Measurements from ENCODE around the gene ARMC12. TPM values are rescaled to one million over a fixed set of nuclear protein-coding genes. Genes with fewer than 3 reads are reported as not detected.

Gene ARMC12
- total and polyA plus RNA-seq, 2 of the 13 experiments (the other 11 are each of a cell fraction or from before 2014, with no cell fraction given): 1.3 TPM; not detected in 1

DNA sequence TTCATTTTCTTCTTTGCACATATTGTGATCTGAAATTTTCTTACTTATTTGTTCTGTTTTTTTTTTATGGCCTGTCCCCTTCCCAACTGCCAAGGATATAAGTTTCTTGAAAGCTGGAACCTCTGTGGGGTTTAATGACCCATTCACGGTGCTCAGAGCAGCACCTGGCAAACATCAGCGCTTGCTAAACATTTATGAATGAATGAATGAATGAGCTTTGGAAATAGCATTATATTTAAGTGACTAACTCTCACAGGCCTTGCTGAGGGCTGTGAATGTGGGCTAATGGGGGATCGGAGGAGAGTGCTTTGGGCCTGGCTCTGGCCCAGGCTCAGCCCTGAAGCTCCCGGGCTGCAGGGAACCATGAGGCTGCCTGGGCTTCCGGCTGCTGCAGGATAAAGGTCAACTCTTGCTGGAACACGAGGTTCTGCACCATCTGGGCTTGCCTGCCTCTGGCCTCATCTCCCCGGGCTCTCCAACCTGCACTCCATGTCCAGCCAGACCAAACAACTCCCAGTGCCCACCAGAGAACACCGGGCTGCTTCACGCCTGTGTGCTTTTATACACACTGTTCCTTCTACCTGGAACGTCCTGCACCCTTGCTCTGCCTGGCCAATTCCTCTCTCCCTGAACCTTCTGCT lies 14.6 kb upstream of the ARMC12 start (continued):
- TF ChIP-seq, protein P1, sequence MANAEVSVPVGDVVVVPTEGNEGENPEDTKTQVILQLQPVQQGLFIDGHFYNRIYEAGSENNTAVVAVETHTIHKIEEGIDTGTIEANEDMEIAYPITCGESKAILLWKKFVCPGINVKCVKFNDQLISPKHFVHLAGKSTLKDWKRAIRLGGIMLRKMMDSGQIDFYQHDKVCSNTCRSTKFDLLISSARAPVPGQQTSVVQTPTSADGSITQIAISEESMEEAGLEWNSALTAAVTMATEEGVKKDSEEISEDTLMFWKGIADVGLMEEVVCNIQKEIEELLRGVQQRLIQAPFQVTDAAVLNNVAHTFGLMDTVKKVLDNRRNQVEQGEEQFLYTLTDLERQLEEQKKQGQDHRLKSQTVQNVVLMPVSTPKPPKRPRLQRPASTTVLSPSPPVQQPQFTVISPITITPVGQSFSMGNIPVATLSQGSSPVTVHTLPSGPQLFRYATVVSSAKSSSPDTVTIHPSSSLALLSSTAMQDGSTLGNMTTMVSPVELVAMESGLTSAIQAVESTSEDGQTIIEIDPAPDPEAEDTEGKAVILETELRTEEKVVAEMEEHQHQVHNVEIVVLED (CRISPR knock-in tag; IDR thresholded peaks at IDR 0.05; ENCODE audit: borderline replicate concordance): no peak
- TF ChIP-seq FIP1L1 (IDR thresholded peaks at IDR 0.05; ENCODE audit: borderline replicate concordance, insufficient read depth, low read depth, low read length) (no peak), ZNF354B (CRISPR knock-in tag; IDR thresholded peaks at IDR 0.05) (no peak), ZNF24 (IDR thresholded peaks at IDR 0.05) (peak; percentile 77; the same call in 1 of the 2 replicates), ZNF670 (CRISPR knock-in tag; IDR thresholded peaks at IDR 0.05; ENCODE audit: borderline replicate concordance) (no peak), ZNF547 (CRISPR knock-in tag; IDR thresholded peaks at IDR 0.05) (no peak), SRF (IDR thresholded peaks at IDR 0.05; ENCODE audit: low read depth, low read length) (no peak), RBFOX2 (IDR thresholded peaks at IDR 0.05; ENCODE audit: low read depth, low read length) (no peak)
- TF ChIP-seq, protein P2, sequence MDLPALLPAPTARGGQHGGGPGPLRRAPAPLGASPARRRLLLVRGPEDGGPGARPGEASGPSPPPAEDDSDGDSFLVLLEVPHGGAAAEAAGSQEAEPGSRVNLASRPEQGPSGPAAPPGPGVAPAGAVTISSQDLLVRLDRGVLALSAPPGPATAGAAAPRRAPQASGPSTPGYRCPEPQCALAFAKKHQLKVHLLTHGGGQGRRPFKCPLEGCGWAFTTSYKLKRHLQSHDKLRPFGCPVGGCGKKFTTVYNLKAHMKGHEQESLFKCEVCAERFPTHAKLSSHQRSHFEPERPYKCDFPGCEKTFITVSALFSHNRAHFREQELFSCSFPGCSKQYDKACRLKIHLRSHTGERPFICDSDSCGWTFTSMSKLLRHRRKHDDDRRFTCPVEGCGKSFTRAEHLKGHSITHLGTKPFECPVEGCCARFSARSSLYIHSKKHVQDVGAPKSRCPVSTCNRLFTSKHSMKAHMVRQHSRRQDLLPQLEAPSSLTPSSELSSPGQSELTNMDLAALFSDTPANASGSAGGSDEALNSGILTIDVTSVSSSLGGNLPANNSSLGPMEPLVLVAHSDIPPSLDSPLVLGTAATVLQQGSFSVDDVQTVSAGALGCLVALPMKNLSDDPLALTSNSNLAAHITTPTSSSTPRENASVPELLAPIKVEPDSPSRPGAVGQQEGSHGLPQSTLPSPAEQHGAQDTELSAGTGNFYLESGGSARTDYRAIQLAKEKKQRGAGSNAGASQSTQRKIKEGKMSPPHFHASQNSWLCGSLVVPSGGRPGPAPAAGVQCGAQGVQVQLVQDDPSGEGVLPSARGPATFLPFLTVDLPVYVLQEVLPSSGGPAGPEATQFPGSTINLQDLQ (CRISPR knock-in tag; IDR thresholded peaks at IDR 0.05): no peak
- TF ChIP-seq, protein P3, sequence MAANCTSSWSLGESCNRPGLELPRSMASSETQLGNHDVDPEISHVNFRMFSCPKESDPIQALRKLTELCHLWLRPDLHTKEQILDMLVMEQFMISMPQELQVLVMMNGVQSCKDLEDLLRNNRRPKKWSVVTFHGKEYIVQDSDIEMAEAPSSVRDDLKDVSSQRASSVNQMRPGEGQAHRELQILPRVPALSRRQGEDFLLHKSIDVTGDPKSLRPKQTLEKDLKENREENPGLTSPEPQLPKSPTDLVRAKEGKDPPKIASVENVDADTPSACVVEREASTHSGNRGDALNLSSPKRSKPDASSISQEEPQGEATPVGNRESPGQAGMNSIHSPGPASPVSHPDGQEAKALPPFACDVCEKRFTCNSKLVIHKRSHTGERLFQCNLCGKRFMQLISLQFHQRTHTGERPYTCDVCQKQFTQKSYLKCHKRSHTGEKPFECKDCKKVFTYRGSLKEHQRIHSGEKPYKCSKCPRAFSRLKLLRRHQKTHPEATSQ (CRISPR knock-in tag; IDR thresholded peaks at IDR 0.05; ENCODE audit: borderline replicate concordance): no peak
- TF ChIP-seq, protein P4, sequence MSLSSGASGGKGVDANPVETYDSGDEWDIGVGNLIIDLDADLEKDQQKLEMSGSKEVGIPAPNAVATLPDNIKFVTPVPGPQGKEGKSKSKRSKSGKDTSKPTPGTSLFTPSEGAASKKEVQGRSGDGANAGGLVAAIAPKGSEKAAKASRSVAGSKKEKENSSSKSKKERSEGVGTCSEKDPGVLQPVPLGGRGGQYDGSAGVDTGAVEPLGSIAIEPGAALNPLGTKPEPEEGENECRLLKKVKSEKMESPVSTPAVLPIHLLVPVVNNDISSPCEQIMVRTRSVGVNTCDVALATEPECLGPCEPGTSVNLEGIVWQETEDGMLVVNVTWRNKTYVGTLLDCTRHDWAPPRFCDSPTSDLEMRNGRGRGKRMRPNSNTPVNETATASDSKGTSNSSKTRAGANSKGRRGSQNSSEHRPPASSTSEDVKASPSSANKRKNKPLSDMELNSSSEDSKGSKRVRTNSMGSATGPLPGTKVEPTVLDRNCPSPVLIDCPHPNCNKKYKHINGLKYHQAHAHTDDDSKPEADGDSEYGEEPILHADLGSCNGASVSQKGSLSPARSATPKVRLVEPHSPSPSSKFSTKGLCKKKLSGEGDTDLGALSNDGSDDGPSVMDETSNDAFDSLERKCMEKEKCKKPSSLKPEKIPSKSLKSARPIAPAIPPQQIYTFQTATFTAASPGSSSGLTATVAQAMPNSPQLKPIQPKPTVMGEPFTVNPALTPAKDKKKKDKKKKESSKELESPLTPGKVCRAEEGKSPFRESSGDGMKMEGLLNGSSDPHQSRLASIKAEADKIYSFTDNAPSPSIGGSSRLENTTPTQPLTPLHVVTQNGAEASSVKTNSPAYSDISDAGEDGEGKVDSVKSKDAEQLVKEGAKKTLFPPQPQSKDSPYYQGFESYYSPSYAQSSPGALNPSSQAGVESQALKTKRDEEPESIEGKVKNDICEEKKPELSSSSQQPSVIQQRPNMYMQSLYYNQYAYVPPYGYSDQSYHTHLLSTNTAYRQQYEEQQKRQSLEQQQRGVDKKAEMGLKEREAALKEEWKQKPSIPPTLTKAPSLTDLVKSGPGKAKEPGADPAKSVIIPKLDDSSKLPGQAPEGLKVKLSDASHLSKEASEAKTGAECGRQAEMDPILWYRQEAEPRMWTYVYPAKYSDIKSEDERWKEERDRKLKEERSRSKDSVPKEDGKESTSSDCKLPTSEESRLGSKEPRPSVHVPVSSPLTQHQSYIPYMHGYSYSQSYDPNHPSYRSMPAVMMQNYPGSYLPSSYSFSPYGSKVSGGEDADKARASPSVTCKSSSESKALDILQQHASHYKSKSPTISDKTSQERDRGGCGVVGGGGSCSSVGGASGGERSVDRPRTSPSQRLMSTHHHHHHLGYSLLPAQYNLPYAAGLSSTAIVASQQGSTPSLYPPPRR (CRISPR knock-in tag; IDR thresholded peaks at IDR 0.05; ENCODE audit: borderline replicate concordance): no peak
- TF ChIP-seq, protein P5, sequence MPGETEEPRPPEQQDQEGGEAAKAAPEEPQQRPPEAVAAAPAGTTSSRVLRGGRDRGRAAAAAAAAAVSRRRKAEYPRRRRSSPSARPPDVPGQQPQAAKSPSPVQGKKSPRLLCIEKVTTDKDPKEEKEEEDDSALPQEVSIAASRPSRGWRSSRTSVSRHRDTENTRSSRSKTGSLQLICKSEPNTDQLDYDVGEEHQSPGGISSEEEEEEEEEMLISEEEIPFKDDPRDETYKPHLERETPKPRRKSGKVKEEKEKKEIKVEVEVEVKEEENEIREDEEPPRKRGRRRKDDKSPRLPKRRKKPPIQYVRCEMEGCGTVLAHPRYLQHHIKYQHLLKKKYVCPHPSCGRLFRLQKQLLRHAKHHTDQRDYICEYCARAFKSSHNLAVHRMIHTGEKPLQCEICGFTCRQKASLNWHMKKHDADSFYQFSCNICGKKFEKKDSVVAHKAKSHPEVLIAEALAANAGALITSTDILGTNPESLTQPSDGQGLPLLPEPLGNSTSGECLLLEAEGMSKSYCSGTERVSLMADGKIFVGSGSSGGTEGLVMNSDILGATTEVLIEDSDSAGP (CRISPR knock-in tag; IDR thresholded peaks at IDR 0.05; ENCODE audit: borderline replicate concordance): 0 out of 2 replicates have a peak, but pooled peaks have one; percentile 16
- TF ChIP-seq, protein P6, sequence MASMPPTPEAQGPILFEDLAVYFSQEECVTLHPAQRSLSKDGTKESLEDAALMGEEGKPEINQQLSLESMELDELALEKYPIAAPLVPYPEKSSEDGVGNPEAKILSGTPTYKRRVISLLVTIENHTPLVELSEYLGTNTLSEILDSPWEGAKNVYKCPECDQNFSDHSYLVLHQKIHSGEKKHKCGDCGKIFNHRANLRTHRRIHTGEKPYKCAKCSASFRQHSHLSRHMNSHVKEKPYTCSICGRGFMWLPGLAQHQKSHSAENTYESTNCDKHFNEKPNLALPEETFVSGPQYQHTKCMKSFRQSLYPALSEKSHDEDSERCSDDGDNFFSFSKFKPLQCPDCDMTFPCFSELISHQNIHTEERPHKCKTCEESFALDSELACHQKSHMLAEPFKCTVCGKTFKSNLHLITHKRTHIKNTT (CRISPR knock-in tag; IDR thresholded peaks at IDR 0.05): no peak

Measured in HepG2 (cell line).